Naive thymus-derived CD4-positive, alpha-beta T cell (primary cell): Measurements from ENCODE around the gene LEKR1. TPM values are rescaled to one million over a fixed set of nuclear protein-coding genes. Genes with fewer than 3 reads are reported as not detected.

Experiments
- polyA plus RNA-seq, 2 donors: library from polyadenylated mRNA; unstranded; fragments of 300-500 nt; fragmentation: Illumina TruSeq; gene quantifications; one replicate each; pipeline ENCODE4 v1.2.3, GENCODE V29; 2021
- total RNA-seq, 6 experiments: library from RNA in 5 of 6; stranded (reverse) in 5 of 6; gene quantifications; 1 replicate in 5 of 6; 2 replicates in 1 of 6; pipeline ENCODE4 v1.2.3 and lab custom pipeline; 2021 to 2026

The LEKR1 gene
- total and polyA plus RNA-seq, 7 experiments from 2014 or later = 0.19 to 5.1 (median 0.81) TPM

Other genes starting within 250 kb of the LEKR1 start
- gene TIPARP, start 151.8 kb upstream of the LEKR1 start, total RNA-seq = 10 to 100 TPM; 59.2 to 66.6 (median 64.3) TPM
- gene TIPARP, start 151.8 kb upstream of the LEKR1 start, polyA plus RNA-seq = 1 to 10 TPM; 4.2 to 8.4 TPM